ENCODE measurements around the gene ATP12A. TPM values are rescaled to one million over a fixed set of nuclear protein-coding genes. Genes with fewer than 3 reads are reported as not detected.

ATP12A gene
- total RNA-seq, 1 donor from 2014 or later = not detected

- no peaks in the 10 kb centered on the region for H3K4me1 ChIP-seq (ENCODE audit: control insufficient read depth in 3 of 3, insufficient read depth in 3 of 3, low read length in 3 of 3)
- H3K27ac ChIP-seq (ENCODE audit: low read depth, low read length) = no peak overlapping the region
- H3K4me3 ChIP-seq (ENCODE audit: low read length in 3 of 3) = no peak overlapping the region
- H3K9me3 ChIP-seq (ENCODE audit: control insufficient read depth in 3 of 3, low read length in 3 of 3) = no peaks in the 10 kb centered on the region
- no peaks in the 10 kb centered on the region for H3K36me3 ChIP-seq (ENCODE audit: control insufficient read depth in 3 of 3, insufficient read depth in 3 of 3, low read length in 3 of 3)
- peaks cover 23 to 41% (median 36%) of the 10 kb centered on the region in 3 donors for H3K27me3 ChIP-seq (ENCODE audit: control insufficient read depth in 3 of 3, insufficient read depth in 3 of 3, low read length in 3 of 3)
- no peak overlapping the region for H3K9ac ChIP-seq (ENCODE audit: low read depth in 1 of 3, low read length in 3 of 3)
Observed at GRCh38 chr13:24684600-24684998, 4.4 kb downstream of the ATP12A start.

GRCh38 chr13:24685314-24685713, 5.1 kb downstream of the ATP12A start:
- Histone ChIP-seq H3K9me3 (ENCODE audit: control insufficient read depth in 3 of 3, low read length in 3 of 3) (no peaks in the 10 kb centered on the region), H3K4me1 (ENCODE audit: control insufficient read depth in 3 of 3, insufficient read depth in 3 of 3, low read length in 3 of 3) (no peaks in the 10 kb centered on the region), H3K27ac (ENCODE audit: low read depth, low read length) (no peak overlapping the region), H3K4me3 (ENCODE audit: low read length in 3 of 3) (no peak overlapping the region), H3K27me3 (ENCODE audit: control insufficient read depth in 3 of 3, insufficient read depth in 3 of 3, low read length in 3 of 3) (peaks cover 17 to 38% (median 34%) of the 10 kb centered on the region in 3 donors), H3K36me3 (ENCODE audit: control insufficient read depth in 3 of 3, insufficient read depth in 3 of 3, low read length in 3 of 3) (no peaks in the 10 kb centered on the region), H3K9ac (ENCODE audit: low read depth in 1 of 3, low read length in 3 of 3) (no peak overlapping the region)

GRCh38 chr13:24687611-24688010, 7.4 kb downstream of the ATP12A start:
- no peaks in the 10 kb centered on the region for H3K36me3 ChIP-seq (ENCODE audit: control insufficient read depth in 3 of 3, insufficient read depth in 3 of 3, low read length in 3 of 3)
- no peaks in the 10 kb centered on the region for H3K9me3 ChIP-seq (ENCODE audit: control insufficient read depth in 3 of 3, low read length in 3 of 3)
- H3K4me3 ChIP-seq (ENCODE audit: low read length in 3 of 3) = no peak overlapping the region
- H3K27ac ChIP-seq (ENCODE audit: low read depth, low read length) = no peak overlapping the region
- H3K9ac ChIP-seq (ENCODE audit: low read depth in 1 of 3, low read length in 3 of 3) = no peak overlapping the region
- H3K4me1 ChIP-seq (ENCODE audit: control insufficient read depth in 3 of 3, insufficient read depth in 3 of 3, low read length in 3 of 3) = no peaks in the 10 kb centered on the region
- peaks cover 8 to 34% (median 28%) of the 10 kb centered on the region in 3 donors for H3K27me3 ChIP-seq (ENCODE audit: control insufficient read depth in 3 of 3, insufficient read depth in 3 of 3, low read length in 3 of 3)

- H3K4me1 ChIP-seq (ENCODE audit: control insufficient read depth in 3 of 3, insufficient read depth in 3 of 3, low read length in 3 of 3) = no peaks in the 10 kb centered on the region
- no peak overlapping the region for H3K4me3 ChIP-seq (ENCODE audit: low read length in 3 of 3)
- peaks cover 8 to 34% (median 28%) of the 10 kb centered on the region in 3 donors for H3K27me3 ChIP-seq (ENCODE audit: control insufficient read depth in 3 of 3, insufficient read depth in 3 of 3, low read length in 3 of 3)
- H3K27ac ChIP-seq (ENCODE audit: low read depth, low read length) = no peak overlapping the region
- H3K9me3 ChIP-seq (ENCODE audit: control insufficient read depth in 3 of 3, low read length in 3 of 3) = no peaks in the 10 kb centered on the region
- H3K36me3 ChIP-seq (ENCODE audit: control insufficient read depth in 3 of 3, insufficient read depth in 3 of 3, low read length in 3 of 3) = no peaks in the 10 kb centered on the region
- H3K9ac ChIP-seq (ENCODE audit: low read depth in 1 of 3, low read length in 3 of 3) = no peak overlapping the region
Observed at GRCh38 chr13:24688111-24688510, 7.9 kb downstream of the ATP12A start.

GRCh38 chr13:24688950-24689349, 8.7 kb downstream of the ATP12A start:
- peaks cover 8 to 34% (median 28%) of the 10 kb centered on the region in 3 donors for H3K27me3 ChIP-seq (ENCODE audit: control insufficient read depth in 3 of 3, insufficient read depth in 3 of 3, low read length in 3 of 3)

GRCh38 chr13:24691381-24691780, 11.2 kb downstream of the ATP12A start:
- Histone ChIP-seq H3K27me3 (ENCODE audit: control insufficient read depth in 3 of 3, insufficient read depth in 3 of 3, low read length in 3 of 3) (peaks cover 8 to 34% (median 28%) of the 10 kb centered on the region in 3 donors), H3K4me3 (ENCODE audit: low read length in 3 of 3) (no peak overlapping the region), H3K9me3 (ENCODE audit: control insufficient read depth in 3 of 3, low read length in 3 of 3) (no peaks in the 10 kb centered on the region), H3K36me3 (ENCODE audit: control insufficient read depth in 3 of 3, insufficient read depth in 3 of 3, low read length in 3 of 3) (no peaks in the 10 kb centered on the region), H3K9ac (ENCODE audit: low read depth in 1 of 3, low read length in 3 of 3) (no peak overlapping the region), H3K27ac (ENCODE audit: low read depth, low read length) (no peak overlapping the region), H3K4me1 (ENCODE audit: control insufficient read depth in 3 of 3, insufficient read depth in 3 of 3, low read length in 3 of 3) (no peaks in the 10 kb centered on the region)

More at GRCh38 chr13:24688950-24689349, 8.7 kb downstream of the ATP12A start:
- no peaks in the 10 kb centered on the region for H3K4me1 ChIP-seq (ENCODE audit: control insufficient read depth in 3 of 3, insufficient read depth in 3 of 3, low read length in 3 of 3)
- H3K27ac ChIP-seq (ENCODE audit: low read depth, low read length) = no peak overlapping the region
- no peak overlapping the region for H3K9ac ChIP-seq (ENCODE audit: low read depth in 1 of 3, low read length in 3 of 3)
- H3K36me3 ChIP-seq (ENCODE audit: control insufficient read depth in 3 of 3, insufficient read depth in 3 of 3, low read length in 3 of 3) = no peaks in the 10 kb centered on the region
- no peak overlapping the region for H3K4me3 ChIP-seq (ENCODE audit: low read length in 3 of 3)
- no peaks in the 10 kb centered on the region for H3K9me3 ChIP-seq (ENCODE audit: control insufficient read depth in 3 of 3, low read length in 3 of 3)

- no peak overlapping the region for H3K27ac ChIP-seq (ENCODE audit: low read depth, low read length)
- no peak overlapping the region for H3K4me3 ChIP-seq (ENCODE audit: low read length in 3 of 3)
- H3K4me1 ChIP-seq (ENCODE audit: control insufficient read depth in 3 of 3, insufficient read depth in 3 of 3, low read length in 3 of 3) = no peaks in the 10 kb centered on the region
- no peaks in the 10 kb centered on the region for H3K9me3 ChIP-seq (ENCODE audit: control insufficient read depth in 3 of 3, low read length in 3 of 3)
- no peak overlapping the region for H3K9ac ChIP-seq (ENCODE audit: low read depth in 1 of 3, low read length in 3 of 3)
- peaks cover 8 to 31% (median 26%) of the 10 kb centered on the region in 3 donors for H3K27me3 ChIP-seq (ENCODE audit: control insufficient read depth in 3 of 3, insufficient read depth in 3 of 3, low read length in 3 of 3)
- H3K36me3 ChIP-seq (ENCODE audit: control insufficient read depth in 3 of 3, insufficient read depth in 3 of 3, low read length in 3 of 3) = no peaks in the 10 kb centered on the region
Observed at GRCh38 chr13:24692561-24692960, 12.4 kb downstream of the ATP12A start.

- no peaks in the 10 kb centered on the region for H3K4me1 ChIP-seq (ENCODE audit: control insufficient read depth in 3 of 3, insufficient read depth in 3 of 3, low read length in 3 of 3)
- H3K9me3 ChIP-seq (ENCODE audit: control insufficient read depth in 3 of 3, low read length in 3 of 3) = no peaks in the 10 kb centered on the region
- H3K36me3 ChIP-seq (ENCODE audit: control insufficient read depth in 3 of 3, insufficient read depth in 3 of 3, low read length in 3 of 3) = no peaks in the 10 kb centered on the region
- no peak overlapping the region for H3K27ac ChIP-seq (ENCODE audit: low read depth, low read length)
- no peak overlapping the region for H3K4me3 ChIP-seq (ENCODE audit: low read length in 3 of 3)
- peaks cover 8 to 26% (median 25%) of the 10 kb centered on the region in 3 donors for H3K27me3 ChIP-seq (ENCODE audit: control insufficient read depth in 3 of 3, insufficient read depth in 3 of 3, low read length in 3 of 3)
- no peak overlapping the region for H3K9ac ChIP-seq (ENCODE audit: low read depth in 1 of 3, low read length in 3 of 3)
Observed at GRCh38 chr13:24693862-24694471, 13.8 kb downstream of the ATP12A start.

- H3K9me3 ChIP-seq (ENCODE audit: control insufficient read depth in 3 of 3, low read length in 3 of 3) = no peaks in the 10 kb centered on the region
- H3K4me3 ChIP-seq (ENCODE audit: low read length in 3 of 3) = no peak overlapping the region
- no peaks in the 10 kb centered on the region for H3K4me1 ChIP-seq (ENCODE audit: control insufficient read depth in 3 of 3, insufficient read depth in 3 of 3, low read length in 3 of 3)
- H3K9ac ChIP-seq (ENCODE audit: low read depth in 1 of 3, low read length in 3 of 3) = no peak overlapping the region
- no peak overlapping the region for H3K27ac ChIP-seq (ENCODE audit: low read depth, low read length)
- H3K27me3 ChIP-seq (ENCODE audit: control insufficient read depth in 3 of 3, insufficient read depth in 3 of 3, low read length in 3 of 3) = peaks cover 8 to 19% (median 16%) of the 10 kb centered on the region in 3 donors
- H3K36me3 ChIP-seq (ENCODE audit: control insufficient read depth in 3 of 3, insufficient read depth in 3 of 3, low read length in 3 of 3) = no peaks in the 10 kb centered on the region
Observed at GRCh38 chr13:24694907-24695306, 14.7 kb downstream of the ATP12A start.

GRCh38 chr13:24698686-24699085, 18.5 kb downstream of the ATP12A start:
- no peaks in the 10 kb centered on the region for H3K4me1 ChIP-seq (ENCODE audit: control insufficient read depth in 3 of 3, insufficient read depth in 3 of 3, low read length in 3 of 3)
- no peaks in the 10 kb centered on the region for H3K36me3 ChIP-seq (ENCODE audit: control insufficient read depth in 3 of 3, insufficient read depth in 3 of 3, low read length in 3 of 3)
- no peak overlapping the region for H3K27ac ChIP-seq (ENCODE audit: low read depth, low read length)
- no peak overlapping the region for H3K4me3 ChIP-seq (ENCODE audit: low read length in 3 of 3)
- peaks cover 5 to 12% (median 12%) of the 10 kb centered on the region in 3 donors for H3K27me3 ChIP-seq (ENCODE audit: control insufficient read depth in 3 of 3, insufficient read depth in 3 of 3, low read length in 3 of 3)
- no peaks in the 10 kb centered on the region for H3K9me3 ChIP-seq (ENCODE audit: control insufficient read depth in 3 of 3, low read length in 3 of 3)
- no peak overlapping the region for H3K9ac ChIP-seq (ENCODE audit: low read depth in 1 of 3, low read length in 3 of 3)

Data from skeletal muscle tissue (tissue), 4 donors.